DOHH2 (cell line): ENCODE results near the gene KRTAP10-12.
"Not testable (repeated sequence)": the region's sequence is repeated elsewhere in the genome, so short reads cannot be mapped to it uniquely, and the experiment has no call there.

Source experiments
- H3F3A ChIP-seq: fragments of 200-600 bp; sonication (generic), shearing (Covaris generic); 2 replicates; pipeline ENCODE4 v1.6.0; 2016; ENCODE audit warnings: antibody characterized with exemption, mild to moderate bottlenecking; ENCODE audit not compliant: control insufficient read depth, insufficient read depth
- H3K27ac ChIP-seq: fragments of 200-600 bp; sonication (generic); 2 replicates; pipeline ENCODE4 v1.5.1; 2014; ENCODE audit warnings: low read depth, mild to moderate bottlenecking, low read length, moderate library complexity
- H3K27me3 ChIP-seq: fragments of 200-600 bp; sonication (generic); 2 replicates; pipeline ENCODE4 v1.6.1; 2014; ENCODE audit warnings: mild to moderate bottlenecking, low read length, mixed read lengths; ENCODE audit not compliant: control insufficient read depth
- H3K36me3 ChIP-seq: fragments of 200-600 bp; sonication (generic); 2 replicates; pipeline ENCODE4 v1.6.1; 2014; ENCODE audit warnings: mild to moderate bottlenecking, low read length, moderate library complexity, mixed read lengths; ENCODE audit not compliant: control insufficient read depth
- H3K4me1 ChIP-seq: fragments of 200-600 bp; sonication (generic); 2 replicates; pipeline ENCODE4 v1.6.1; 2014; ENCODE audit warnings: mild to moderate bottlenecking, low read length, mixed read lengths; ENCODE audit not compliant: control insufficient read depth
- H3K4me2 ChIP-seq: fragments of 200-600 bp; sonication (generic); 2 replicates; pipeline ENCODE4 v1.6.0; 2014; ENCODE audit warnings: mild to moderate bottlenecking, low read length, moderate library complexity
- H3K4me3 ChIP-seq: fragments of 200-600 bp; sonication (generic); 2 replicates; pipeline ENCODE4 v1.5.1; 2014; ENCODE audit warnings: mild to moderate bottlenecking, low read length, mixed read lengths
- H3K79me2 ChIP-seq: fragments of 200-600 bp; sonication (generic); 2 replicates; pipeline ENCODE4 v1.6.1; 2014; ENCODE audit warnings: mild to moderate bottlenecking, low read length, mixed read lengths; ENCODE audit not compliant: control insufficient read depth
- H3K9me2 ChIP-seq: fragments of 200-600 bp; sonication (generic); replicated peaks from 2 replicates; pipeline ENCODE4 v1.6.1; 2014; ENCODE audit warnings: mild to moderate bottlenecking, low read length, mixed read lengths; ENCODE audit not compliant: control insufficient read depth
- H3K9me3 ChIP-seq: fragments of 200-600 bp; sonication (generic); 2 replicates; pipeline ENCODE4 v1.6.1; 2014; ENCODE audit warnings: antibody characterized with exemption, low read length, mixed read lengths; ENCODE audit not compliant: control insufficient read depth, insufficient read depth
- H4K20me1 ChIP-seq: fragments of 200-600 bp; sonication (generic); 2 replicates; pipeline ENCODE4 v1.6.0; 2014; ENCODE audit warnings: low read depth, mild to moderate bottlenecking, antibody characterized with exemption, low read length, moderate library complexity; ENCODE audit not compliant: control insufficient read depth, insufficient read depth
- CTCF ChIP-seq: fragments of 200-600 bp; sonication (generic); IDR thresholded peaks from one replicate; pipeline ENCODE4 v1.5.1; 2014; ENCODE audit warnings: antibody characterized with exemption, mild to moderate bottlenecking, low read depth, low read length; ENCODE audit not compliant: poor library complexity, severe bottlenecking
- EZH2phosphoT487 ChIP-seq: fragments of 200-600 bp; sonication (generic); IDR thresholded peaks from 2 replicates; pipeline ENCODE4 v1.6.1; 2017; ENCODE audit warnings: borderline replicate concordance, mild to moderate bottlenecking, antibody characterized with exemption, low read length, moderate library complexity, mixed read lengths

The KRTAP10-12 gene

DNA sequence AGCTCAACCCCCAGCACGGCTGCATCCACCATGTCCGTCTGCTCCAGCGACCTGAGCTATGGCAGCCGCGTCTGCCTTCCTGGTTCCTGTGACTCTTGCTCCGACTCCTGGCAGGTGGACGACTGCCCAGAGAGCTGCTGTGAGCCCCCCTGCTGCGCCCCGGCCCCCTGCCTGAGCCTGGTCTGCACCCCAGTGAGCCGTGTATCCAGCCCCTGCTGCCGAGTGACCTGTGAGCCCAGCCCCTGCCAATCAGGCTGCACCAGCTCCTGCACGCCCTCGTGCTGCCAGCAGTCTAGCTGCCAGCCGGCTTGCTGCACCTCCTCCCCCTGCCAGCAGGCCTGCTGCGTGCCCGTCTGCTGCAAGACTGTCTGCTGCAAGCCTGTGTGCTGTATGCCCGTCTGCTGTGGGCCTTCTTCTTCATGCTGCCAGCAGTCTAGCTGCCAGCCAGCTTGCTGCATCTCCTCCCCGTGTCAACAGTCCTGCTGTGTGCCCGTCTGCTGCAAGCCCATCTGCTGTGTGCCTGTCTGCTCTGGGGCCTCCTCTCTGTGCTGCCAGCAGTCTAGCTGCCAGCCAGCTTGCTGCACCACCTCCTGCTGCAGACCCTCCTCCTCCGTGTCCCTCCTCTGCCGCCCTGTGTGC is at the start of gene KRTAP10-12:
TSS of gene KRTAP10-12 (plus strand) at position 1 of the 639 bp plus-strand sequence. CDS start at position 31, 30 bp downstream.
- not testable (repeated sequence) for H3K4me2 ChIP-seq, H3K27me3 ChIP-seq

DNA sequence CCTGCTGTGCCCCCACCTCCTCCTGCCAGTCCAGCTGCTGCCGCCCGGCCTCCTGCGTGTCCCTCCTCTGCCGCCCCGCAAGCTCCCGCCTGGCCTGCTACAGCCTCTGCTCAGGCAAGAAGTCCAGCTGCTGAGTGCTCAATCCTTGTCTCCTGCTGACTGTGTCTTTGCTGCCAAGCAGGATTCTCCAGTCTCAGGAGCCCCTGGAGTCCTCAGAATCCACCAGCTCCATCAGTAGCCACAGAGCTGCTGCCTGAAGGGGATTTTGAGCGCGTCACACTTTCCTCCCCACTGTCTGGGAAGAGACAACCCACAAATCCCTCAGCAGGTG is 49.8 kb upstream of the KRTAP10-12 start:
- TF ChIP-seq CTCF (no peak), EZH2phosphoT487 (no peak)
- Histone ChIP-seq H3K27me3 (no peaks in the 10 kb centered on the region), H3K36me3 (no peaks in the 10 kb centered on the region), H3K27ac (no peak overlapping the region), H3K4me3 (no peak overlapping the region), H3K9me3 (peaks cover 12% of the 10 kb centered on the region; the same call in 1 of the 2 replicates), H3K9me2 (no peaks in the 10 kb centered on the region), H3K4me1 (no peaks in the 10 kb centered on the region), H3K4me2 (no peak overlapping the region), H4K20me1 (no peaks in the 10 kb centered on the region), H3F3A (no peaks in the 10 kb centered on the region), H3K79me2 (no peaks in the 10 kb centered on the region)

More for the DNA sequence above, at the start of gene KRTAP10-12:
- not testable (repeated sequence) for H3K4me3 ChIP-seq, H3K9me3 ChIP-seq, H4K20me1 ChIP-seq, H3K79me2 ChIP-seq, H3K36me3 ChIP-seq, H3K9me2 ChIP-seq, H3F3A ChIP-seq, H3K27ac ChIP-seq, H3K4me1 ChIP-seq

DNA sequence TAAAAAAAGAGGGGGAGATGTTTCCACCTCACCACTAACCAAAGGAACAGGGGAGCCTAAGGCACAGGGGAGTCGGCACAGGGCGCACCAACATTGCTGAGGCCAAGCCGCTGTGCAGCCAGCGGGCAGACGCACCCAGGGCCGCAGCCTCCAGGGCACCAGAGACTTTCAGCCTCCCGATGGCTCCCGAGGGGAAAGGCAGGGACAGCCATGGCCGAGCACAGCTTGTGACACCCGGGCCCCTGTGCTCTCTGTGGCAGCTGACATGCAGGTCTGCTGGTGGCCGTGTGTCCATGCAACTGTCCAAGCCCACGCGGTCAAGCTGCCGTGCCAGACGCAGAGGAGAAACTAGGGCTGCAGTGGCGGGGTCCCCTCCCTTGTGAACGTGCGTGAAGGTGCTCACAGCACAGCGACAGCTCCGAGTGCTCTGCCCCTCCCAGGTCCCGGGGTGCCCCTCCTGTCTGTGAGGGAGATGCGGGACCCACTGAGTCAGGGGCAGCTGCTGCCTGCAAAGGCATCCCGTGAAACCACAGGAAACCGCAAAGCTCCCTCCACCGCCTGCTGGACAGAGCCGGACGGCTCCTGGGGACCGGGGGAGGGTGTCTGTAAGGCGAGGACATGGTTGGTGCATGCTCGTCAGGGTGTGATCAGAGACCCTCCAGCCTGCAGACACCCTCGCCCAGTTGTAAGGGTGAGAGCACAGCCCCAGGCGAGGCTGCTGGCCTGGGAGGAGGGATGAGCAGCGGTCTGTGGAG is 48.2 kb upstream of the KRTAP10-12 start:
- Histone ChIP-seq H3K27ac (no peak overlapping the region), H3K36me3 (no peaks in the 10 kb centered on the region), H3F3A (no peaks in the 10 kb centered on the region), H3K9me3 (peaks cover 12% of the 10 kb centered on the region; the same call in 1 of the 2 replicates), H3K79me2 (no peaks in the 10 kb centered on the region), H3K9me2 (no peaks in the 10 kb centered on the region), H3K4me1 (no peaks in the 10 kb centered on the region), H3K4me2 (no peak overlapping the region), H3K27me3 (no peaks in the 10 kb centered on the region), H4K20me1 (no peaks in the 10 kb centered on the region), H3K4me3 (no peak overlapping the region)
- TF ChIP-seq EZH2phosphoT487 (no peak), CTCF (no peak)

- no peaks in the 10 kb centered on the region for H3K36me3 ChIP-seq
- no peaks in the 10 kb centered on the region for H3F3A ChIP-seq
- no peak overlapping the region for H3K4me3 ChIP-seq
- no peak overlapping the region for H3K4me2 ChIP-seq
- no peaks in the 10 kb centered on the region for H3K4me1 ChIP-seq
- no peaks in the 10 kb centered on the region for H3K79me2 ChIP-seq
- H3K9me2 ChIP-seq: no peaks in the 10 kb centered on the region
- peaks cover 5% of the 10 kb centered on the region; the same call in 1 of the 2 replicates for H3K9me3 ChIP-seq
- no peaks in the 10 kb centered on the region for H3K27me3 ChIP-seq
- H4K20me1 ChIP-seq: no peaks in the 10 kb centered on the region
- TF ChIP-seq EZH2phosphoT487 (no peak), CTCF (no peak)
- H3K27ac ChIP-seq: no peak overlapping the region
Observed at GRCh38 chr21:44649521-44650100, 47.4 kb upstream of the KRTAP10-12 start.
